Ovary (tissue), 9 donors: Measurements from ENCODE around the gene PSMB8. TPM values are rescaled to one million over a fixed set of nuclear protein-coding genes. Genes with fewer than 3 reads are reported as not detected.

Experiments used
- DNase-seq, 5 donors: peaks; one replicate each; pipeline ENCODE4 v3.0.0-alpha.2; 2019 to 2020
- H3K27ac ChIP-seq, 2 donors: fragments of 200-600 bp; one replicate each; pipeline versions ENCODE4 v1.5.1 to v1.8.0; 2019 to 2022
- H3K27me3 ChIP-seq: fragments of 200-600 bp; one replicate; pipeline ENCODE4 v1.8.0; 2022
- H3K36me3 ChIP-seq: fragments of 200-600 bp; sonication (generic); one replicate; pipeline ENCODE4 v1.5.1; 2019
- H3K4me1 ChIP-seq: one replicate; pipeline ENCODE4 v1.8.1; 2013; ENCODE audit warnings: mild to moderate bottlenecking, moderate library complexity; ENCODE audit not compliant: insufficient read depth
- H3K4me3 ChIP-seq: fragments of 200-600 bp; sonication (generic); one replicate; pipeline ENCODE4 v1.5.1; 2017
- H3K9me3 ChIP-seq, 2 donors: fragments of 200-600 bp in 1 of 2; sonication (generic) in 1 of 2; one replicate each; pipeline versions ENCODE4 v1.5.1 to v1.8.1; 2013 to 2019; ENCODE audit warnings: mild to moderate bottlenecking in 1 of 2, moderate library complexity in 1 of 2
- CTCF ChIP-seq, 3 donors: fragments of 450-650 bp in 2 of 3; fragments of 200-600 bp in 1 of 3; IDR thresholded peaks; one replicate each; pipeline versions ENCODE4 v1.5.1 to v1.8.0; 2016 to 2022; ENCODE audit warnings: antibody characterized with exemption in 3 of 3, mild to moderate bottlenecking in 1 of 3
- EP300 ChIP-seq: sonication (generic); formaldehyde crosslinking; IDR thresholded peaks from one replicate; pipeline ENCODE4 v1.6.1; 2017; ENCODE audit warnings: antibody characterized with exemption
- POLR2A ChIP-seq: fragments of 450-650 bp; IDR thresholded peaks from one replicate; pipeline ENCODE4 v1.6.1; 2017; ENCODE audit warnings: antibody characterized with exemption, mild to moderate bottlenecking, moderate library complexity
- WGBS, 3 donors: extraction: QIAGEN DNeasy Blood & Tissue Kit in 1 of 3; methylation state at CpG; one replicate each; pipeline versions ENCODE4 v1.1.5 to v1.1.7; 2013 to 2017; 5-methylcytosine and 5-hydroxymethylcytosine counted together
- intact Hi-C, 4 donors: fragments of 100-400 bp; cut with DNase I; formaldehyde crosslinking; loops; one replicate each; pipeline versions ENCODE4 v1.11.0 to v1.15.1; 2022 to 2023
- polyA plus RNA-seq, 2 donors: library from polyadenylated mRNA; stranded (reverse); fragments of 200-250 nt in 1 of 2; fragments of 350-450 nt in 1 of 2; fragmentation: Illumina TruSeq in 1 of 2; extraction: RNeasy Lipid Tissue Mini Kit (QIAGEN cat#74804) in 1 of 2; gene quantifications; one replicate each; pipeline ENCODE4 v1.2.3, GENCODE V29; 2013 to 2014
- total RNA-seq, 7 donors: library from RNA; depleted of rRNA in 2 of 7; stranded (reverse); fragments of >200 nt in 2 of 7; fragmentation: NEBNext Ultra II Directional in 3 of 7; extraction: Animal tissue kit (Norgen Biotek cat#: 25700) in 3 of 7; gene quantifications; one replicate each; pipeline versions ENCODE4 v1.1.0 to v1.2.4, GENCODE V29; 2016 to 2023
- donor health status: DM: no; HTN: no; CAD: no; lungs with moderate emphysema.
- donor health status: DM: no; HTN: no; CAD: no.
- donor health status: Bipolar disorder and iron deficiency.
- donor health status: DM: yes; HTN: yes; CAD: no.
- donor health status: DM: no; HTN: no; CAD: no.
- donor health status: DM: yes; HTN: yes; CAD: no.

The PSMB8 gene
- total and polyA plus RNA-seq, 9 donors: 28.9 to 103 (median 38.0) TPM

GRCh38 chr6:32839356-32839755 is 4.5 kb downstream of the PSMB8 start:
- peaks cover 9% of the 10 kb centered on the region for H3K4me1 ChIP-seq
- H3K27ac ChIP-seq: peak overlapping the region; percentile 20 to 79
- no peaks in the 10 kb centered on the region for H3K9me3 ChIP-seq
- TF ChIP-seq POLR2A: no peak
- TF ChIP-seq CTCF (IDR thresholded peaks at IDR 0.05): no peak
- no peak for TF ChIP-seq EP300
- no peaks in the 10 kb centered on the region for H3K27me3 ChIP-seq
- no peak overlapping the region for H3K4me3 ChIP-seq
- DNase-seq: no peak
- WGBS, 3 donors: 85 to 92% (median 88%) methylated on average over 15 of the region's 15 CpGs
- intact Hi-C loops: loop anchor here in 2 of 4 donors (2.0 to 5.0 kb wide), 2 partner anchors 13 to 33 kb away; partner anchors contain the start of gene TAP1 (in 1 of the 2)
- H3K36me3 ChIP-seq: no peaks in the 10 kb centered on the region

GRCh38 chr6:32838114-32838958 is 5.5 kb downstream of the PSMB8 start, which contains the start of gene TAP2:
TAP2 (minus strand) TSS chr6:32838739; CDS start chr6:32838233, 506 bp downstream.
- no peaks in the 10 kb centered on the region for H3K27me3 ChIP-seq
- intact Hi-C loops: loop anchor here in 2 of 4 donors (2.0 to 5.0 kb wide), 2 partner anchors 14 to 34 kb away; partner anchors contain the start of gene TAP1 (in 1 of the 2)
- WGBS, 3 donors: 0% methylated on average over 46 to 57 of the region's 57 CpGs
- H3K9me3 ChIP-seq: no peaks in the 10 kb centered on the region
- peak; percentile 54 for TF ChIP-seq POLR2A
- TF ChIP-seq CTCF (IDR thresholded peaks at IDR 0.05): peak; percentile 95 to 99 (median 98)
- no peak for TF ChIP-seq EP300
- H3K36me3 ChIP-seq: no peaks in the 10 kb centered on the region
- peak within 1 kb of the TSS; percentile 79 to 95 for H3K27ac ChIP-seq
- peak within 1 kb of the TSS; percentile 92 for H3K4me3 ChIP-seq
- H3K4me1 ChIP-seq: peaks cover 9% of the 10 kb centered on the region
- DNase-seq: peak; percentile 94 to 98 (median 97)

- 11 to 23% (median 12%) methylated on average over 12 of the region's 12 CpGs for WGBS, 3 donors
- no peak for DNase-seq
- Histone ChIP-seq H3K27me3 (no peaks in the 10 kb centered on the region), H3K36me3 (no peaks in the 10 kb centered on the region), H3K27ac (peak overlapping the region; percentile 79 to 95), H3K4me1 (peaks cover 7% of the 10 kb centered on the region), H3K4me3 (peak overlapping the region; percentile 92), H3K9me3 (no peaks in the 10 kb centered on the region)
- intact Hi-C loops: loop anchor here in 2 of 4 donors (2.0 to 5.0 kb wide), 2 partner anchors 15 to 35 kb away; partner anchors contain the start of gene TAP1 (in 1 of the 2)
- TF ChIP-seq POLR2A: no peak
- no peak for TF ChIP-seq EP300
- no peak for TF ChIP-seq CTCF (IDR thresholded peaks at IDR 0.05)
Measured at GRCh38 chr6:32837651-32838113, 6.2 kb downstream of the PSMB8 start.

GRCh38 chr6:32836873-32837272 is 7.0 kb downstream of the PSMB8 start:
- H3K27ac ChIP-seq: no peak overlapping the region
- no peak for TF ChIP-seq CTCF (IDR thresholded peaks at IDR 0.05)
- TF ChIP-seq POLR2A: no peak
- WGBS, 3 donors: 90 to 94% (median 92%) methylated on average over 2 of the region's 2 CpGs
- peaks cover 4% of the 10 kb centered on the region for H3K4me1 ChIP-seq
- no peaks in the 10 kb centered on the region for H3K9me3 ChIP-seq
- intact Hi-C loops: loop anchor here in 2 of 4 donors (5.0 kb wide), 1 partner anchor 35 kb away; no protein-coding TSS in a partner anchor
- DNase-seq: no peak
- no peak overlapping the region for H3K4me3 ChIP-seq
- H3K36me3 ChIP-seq: no peaks in the 10 kb centered on the region
- no peaks in the 10 kb centered on the region for H3K27me3 ChIP-seq
